Left lung (tissue), 10 donors: ENCODE results near the gene EPSTI1. TPM values are rescaled to one million over a fixed set of nuclear protein-coding genes. Genes with fewer than 3 reads are reported as not detected.

Source experiments
- ATAC-seq: fragments of 200-7000 bp; cut with Tn5 transposase; one replicate; pipeline ENCODE4 v1.9.1; 2020; ENCODE audit warnings: moderate library complexity
- DNase-seq, 4 donors: peaks; one replicate each; pipeline ENCODE4 v3.0.0-alpha.2; 2013 to 2020
- H3K27ac ChIP-seq, 2 donors: fragments of 200-600 bp; sonication (generic) in 1 of 2; one replicate each; pipeline versions ENCODE4 v1.5.0 to v1.8.0; 2020 to 2021
- H3K27me3 ChIP-seq, 2 donors: fragments of 200-600 bp; sonication (generic) in 1 of 2; one replicate each; pipeline versions ENCODE4 v1.5.0 to v1.8.0; 2020 to 2021
- H3K36me3 ChIP-seq, 2 donors: fragments of 200-600 bp; sonication (generic) in 1 of 2; one replicate each; pipeline versions ENCODE4 v1.5.0 to v1.8.0; 2020 to 2021
- H3K4me1 ChIP-seq, 2 donors: fragments of 200-600 bp; one replicate each; pipeline ENCODE4 v1.8.0; 2021
- H3K4me3 ChIP-seq, 2 donors: fragments of 200-600 bp; sonication (generic) in 1 of 2; one replicate each; pipeline versions ENCODE4 v1.5.0 to v1.8.0; 2020 to 2021; ENCODE audit warnings: mild to moderate bottlenecking in 1 of 2
- H3K9me3 ChIP-seq, 2 donors: fragments of 200-600 bp; sonication (generic) in 1 of 2; one replicate each; pipeline versions ENCODE4 v1.5.0 to v1.8.0; 2020 to 2021
- intact Hi-C, 2 donors: fragments of 100-400 bp; cut with DNase I; formaldehyde crosslinking; loops; one replicate each; pipeline versions ENCODE4 v1.11.2 to v1.14.2; 2022
- polyA plus RNA-seq, 6 donors: library from polyadenylated mRNA; unstranded; fragments of 120-200 nt; gene quantifications; one replicate each; pipeline ENCODE4 v1.2.1, GENCODE V29; 2013; ENCODE audit not compliant: insufficient read length in 6 of 6
- total RNA-seq, 2 donors: library from RNA; stranded (reverse); fragmentation: NEBNext Ultra II Directional; extraction: Animal tissue kit (Norgen Biotek cat#: 25700); gene quantifications; one replicate each; pipeline ENCODE4 v1.2.1, GENCODE V29; 2021
- TF ChIP-seq, protein P1 (sequence below), 2 donors: fragments of 200-600 bp; sonication (generic) in 1 of 2; IDR thresholded peaks; one replicate each; pipeline versions ENCODE4 v1.5.0 to v1.8.0; 2021; ENCODE audit warnings: antibody characterized with exemption in 2 of 2
- donor health status: DM: no; HTN: yes; CAD: no.
- donor health status: DM: no; HTN: no; CAD: no.

The EPSTI1 gene
- total and polyA plus RNA-seq, 8 donors: 11.1 to 22.4 (median 14.1) TPM

DNA sequence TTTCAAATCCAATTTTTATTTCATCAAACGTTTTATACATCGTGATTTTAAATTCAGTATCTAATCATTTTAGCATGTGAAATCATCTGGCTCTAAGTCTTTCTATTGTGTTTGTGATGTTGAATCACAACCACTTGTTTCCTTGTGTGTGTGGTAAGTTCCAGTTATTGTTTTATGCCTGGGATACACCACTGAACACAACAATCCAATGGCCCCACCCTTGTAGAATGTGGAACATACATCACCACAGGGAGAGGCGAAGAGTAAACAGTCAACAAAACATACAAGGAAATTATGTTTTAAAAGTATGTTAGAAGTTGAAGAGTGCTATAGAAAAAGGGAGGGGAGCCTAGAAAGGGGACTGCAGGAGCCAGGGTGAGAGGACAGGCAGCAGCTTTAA lies 100.5 kb downstream of the EPSTI1 start:
- no peaks in the 10 kb centered on the region for H3K9me3 ChIP-seq
- no peak overlapping the region for H3K4me3 ChIP-seq
- H3K27me3 ChIP-seq: no peaks in the 10 kb centered on the region
- H3K36me3 ChIP-seq: peaks cover 0 to 23% of the 10 kb centered on the region in 2 donors
- intact Hi-C loops: no loop called here
- ATAC-seq: no peak
- no peak overlapping the region for H3K27ac ChIP-seq
- peaks cover 0 to 20% of the 10 kb centered on the region in 2 donors for H3K4me1 ChIP-seq
- TF ChIP-seq, protein P1, sequence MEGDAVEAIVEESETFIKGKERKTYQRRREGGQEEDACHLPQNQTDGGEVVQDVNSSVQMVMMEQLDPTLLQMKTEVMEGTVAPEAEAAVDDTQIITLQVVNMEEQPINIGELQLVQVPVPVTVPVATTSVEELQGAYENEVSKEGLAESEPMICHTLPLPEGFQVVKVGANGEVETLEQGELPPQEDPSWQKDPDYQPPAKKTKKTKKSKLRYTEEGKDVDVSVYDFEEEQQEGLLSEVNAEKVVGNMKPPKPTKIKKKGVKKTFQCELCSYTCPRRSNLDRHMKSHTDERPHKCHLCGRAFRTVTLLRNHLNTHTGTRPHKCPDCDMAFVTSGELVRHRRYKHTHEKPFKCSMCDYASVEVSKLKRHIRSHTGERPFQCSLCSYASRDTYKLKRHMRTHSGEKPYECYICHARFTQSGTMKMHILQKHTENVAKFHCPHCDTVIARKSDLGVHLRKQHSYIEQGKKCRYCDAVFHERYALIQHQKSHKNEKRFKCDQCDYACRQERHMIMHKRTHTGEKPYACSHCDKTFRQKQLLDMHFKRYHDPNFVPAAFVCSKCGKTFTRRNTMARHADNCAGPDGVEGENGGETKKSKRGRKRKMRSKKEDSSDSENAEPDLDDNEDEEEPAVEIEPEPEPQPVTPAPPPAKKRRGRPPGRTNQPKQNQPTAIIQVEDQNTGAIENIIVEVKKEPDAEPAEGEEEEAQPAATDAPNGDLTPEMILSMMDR (IDR thresholded peaks at IDR 0.05): no peak
- no peak for DNase-seq

DNA sequence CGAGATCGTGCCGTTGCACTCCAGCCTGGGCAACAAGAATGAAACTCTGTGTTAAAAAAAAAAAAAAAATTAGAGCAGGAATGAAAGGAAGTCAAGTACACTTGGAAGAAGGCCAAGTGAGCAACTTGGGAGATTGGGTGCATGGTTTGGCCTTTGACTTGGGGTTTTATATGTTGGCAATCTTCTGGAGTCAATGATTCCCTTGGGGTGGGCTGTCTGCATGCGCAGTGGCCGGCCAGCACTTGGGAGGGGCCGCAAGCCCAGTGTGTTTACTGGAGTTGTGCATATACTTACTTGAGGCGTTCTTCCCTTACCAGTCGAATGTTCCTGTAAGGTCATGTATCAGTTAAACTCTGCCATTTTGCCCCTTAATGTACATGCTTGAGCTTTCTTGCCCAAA lies 106.7 kb downstream of the EPSTI1 start:
- TF ChIP-seq, protein P1 (IDR thresholded peaks at IDR 0.05): no peak
- Histone ChIP-seq H3K36me3 (peaks cover 0 to 23% of the 10 kb centered on the region in 2 donors), H3K4me1 (peaks cover 0 to 4% of the 10 kb centered on the region in 2 donors), H3K27me3 (no peaks in the 10 kb centered on the region), H3K27ac (no peak overlapping the region), H3K9me3 (no peaks in the 10 kb centered on the region), H3K4me3 (no peak overlapping the region)
- intact Hi-C loops: no loop called here
- no peak for ATAC-seq
- DNase-seq: peak in 1 of 4 donors; percentile 51

DNA sequence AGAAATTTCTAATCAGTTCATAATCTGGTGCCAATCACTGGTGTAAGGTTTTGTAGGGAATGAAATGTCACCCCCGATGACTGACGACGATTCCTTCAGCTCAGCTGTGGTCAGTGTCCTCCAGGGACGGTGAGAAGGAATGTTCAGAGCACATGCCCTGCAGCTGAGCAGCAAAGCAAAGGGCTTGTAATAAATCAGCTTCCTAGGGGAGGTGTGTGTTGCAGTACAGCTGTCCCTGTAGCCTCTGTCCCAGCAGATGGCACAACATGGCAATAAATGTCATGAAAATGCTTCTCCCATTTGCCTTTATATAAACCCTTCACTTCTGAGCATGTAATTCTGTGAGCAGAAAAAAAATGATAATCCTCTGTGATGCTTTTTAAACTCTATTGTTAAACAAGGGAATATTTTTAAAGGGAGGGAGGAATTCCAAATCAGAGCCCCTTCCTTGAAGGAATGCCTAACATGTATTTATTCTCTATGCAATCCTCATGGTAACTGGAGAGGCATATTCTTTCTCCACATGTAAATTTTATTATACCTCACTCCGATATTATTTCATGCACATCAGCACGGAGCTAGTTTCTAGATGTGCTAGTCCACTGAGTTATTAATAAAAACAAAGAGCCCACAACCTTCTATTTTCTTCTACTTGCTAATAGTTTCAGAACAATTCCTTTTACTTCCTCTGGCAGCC lies 108.1 kb downstream of the EPSTI1 start:
- H3K4me3 ChIP-seq: no peak overlapping the region
- DNase-seq (no peak), ATAC-seq (no peak)
- TF ChIP-seq, protein P1 (IDR thresholded peaks at IDR 0.05): no peak
- intact Hi-C loops: no loop called here
- no peaks in the 10 kb centered on the region for H3K27me3 ChIP-seq
- H3K4me1 ChIP-seq: peaks cover 0 to 4% of the 10 kb centered on the region in 2 donors
- H3K36me3 ChIP-seq: peaks cover 0 to 18% of the 10 kb centered on the region in 2 donors
- no peak overlapping the region for H3K27ac ChIP-seq
- no peaks in the 10 kb centered on the region for H3K9me3 ChIP-seq

DNA sequence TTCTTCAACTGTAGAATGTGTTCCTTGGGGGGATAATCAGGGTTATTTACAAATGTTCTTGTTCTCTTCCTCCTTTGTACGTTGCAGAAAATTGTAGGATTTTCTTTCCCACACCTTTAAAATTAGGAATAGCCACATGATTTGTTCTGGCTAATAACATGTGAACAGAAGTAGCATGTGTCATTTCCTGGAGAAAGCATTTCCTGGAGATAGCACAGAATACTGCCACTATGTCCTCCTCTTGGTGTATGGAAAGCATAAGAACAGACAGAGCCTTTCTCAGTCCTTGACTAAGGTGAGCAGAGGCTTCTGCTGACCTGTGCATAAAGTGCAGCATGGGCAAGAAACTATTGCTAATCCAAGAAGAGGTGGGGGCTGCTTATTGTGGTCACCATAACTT lies 108.9 kb downstream of the EPSTI1 start:
- peaks cover 0 to 4% of the 10 kb centered on the region in 2 donors for H3K4me1 ChIP-seq
- H3K27me3 ChIP-seq: no peaks in the 10 kb centered on the region
- no peak overlapping the region for H3K4me3 ChIP-seq
- intact Hi-C loops: no loop called here
- DNase-seq: no peak
- H3K36me3 ChIP-seq: peaks cover 0 to 10% of the 10 kb centered on the region in 2 donors
- H3K27ac ChIP-seq: no peak overlapping the region
- TF ChIP-seq, protein P1 (IDR thresholded peaks at IDR 0.05): no peak
- no peaks in the 10 kb centered on the region for H3K9me3 ChIP-seq
- no peak for ATAC-seq

DNA sequence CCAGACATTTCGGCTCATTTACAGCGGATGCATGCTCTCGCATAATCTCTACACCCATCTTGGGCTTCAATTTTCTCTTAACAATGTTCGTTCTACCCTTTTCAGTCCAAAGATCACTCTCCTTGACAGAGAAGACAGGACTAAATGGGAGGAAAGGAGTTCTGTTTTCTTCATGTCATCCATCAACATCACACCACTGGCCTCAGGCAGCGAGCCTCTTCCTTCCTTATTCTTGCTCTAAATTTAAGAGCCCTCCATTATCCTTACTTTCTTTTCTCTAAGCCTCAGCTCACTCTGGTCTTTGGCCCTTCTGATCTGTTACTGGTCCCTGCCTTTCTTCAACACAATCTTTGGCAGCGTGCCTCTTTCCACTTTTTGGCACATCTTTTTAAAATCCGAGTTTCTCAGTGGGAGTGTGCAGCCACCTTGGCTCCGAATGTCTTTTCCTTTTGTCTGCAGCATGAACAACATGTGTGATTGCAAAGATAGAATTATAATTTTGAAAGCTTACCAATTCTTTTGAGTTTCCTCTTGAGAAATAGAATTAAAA lies 111.9 kb downstream of the EPSTI1 start:
- intact Hi-C loops: no loop called here
- Histone ChIP-seq H3K27ac (no peak overlapping the region), H3K27me3 (no peaks in the 10 kb centered on the region), H3K36me3 (no peaks in the 10 kb centered on the region), H3K4me1 (peaks cover 0 to 7% of the 10 kb centered on the region in 2 donors), H3K9me3 (no peaks in the 10 kb centered on the region), H3K4me3 (no peak overlapping the region)
- TF ChIP-seq, protein P1 (IDR thresholded peaks at IDR 0.05): no peak
- no peak for DNase-seq
- no peak for ATAC-seq
